ENCODE results near the gene PLAC1. TPM values are rescaled to one million over a fixed set of nuclear protein-coding genes. Genes with fewer than 3 reads are reported as not detected.

Gene PLAC1
- total RNA-seq, 1 experiment from 2014 or later, result 0.34 TPM

GRCh38 chrX:134622056-134622812 lies 36.0 kb downstream of the PLAC1 start:
- H3K9me3 ChIP-seq (ENCODE audit: control insufficient read depth in 1 of 2, insufficient read depth in 1 of 2, low read depth in 1 of 2, low read length in 2 of 2), result no peaks in the 10 kb centered on the region
- no peaks in the 10 kb centered on the region for H3K27me3 ChIP-seq (ENCODE audit: insufficient read depth, low read length)
- ChIA-PET CTCF (no interaction called here), RAD21 (ENCODE audit: low non-redundant PET in 1 of 2, low total read pairs in 2 of 2, uncharacterized antibody in 2 of 2, unreplicated experiment in 2 of 2) (no interaction called here), POLR2A (no interaction called here)
- H4K20me1 ChIP-seq (ENCODE audit: insufficient read depth), result no peaks in the 10 kb centered on the region
- peak overlapping the region; percentile 68 for H3K4me2 ChIP-seq (ENCODE audit: low read length)
- peak; percentile 76 for ATAC-seq
- no peak overlapping the region for H2AFZ ChIP-seq (ENCODE audit: low read depth, low read length, poor library complexity, severe bottlenecking)
- no peaks in the 10 kb centered on the region for H3K79me2 ChIP-seq (ENCODE audit: insufficient read depth, low read length)
- TF ChIP-seq CEBPB (IDR thresholded peaks at IDR 0.05; ENCODE audit: low read depth) (peak; percentile 34; the same call in 1 of the 2 replicates), SP1 (IDR thresholded peaks at IDR 0.05; ENCODE audit: low read depth) (peak; percentile 66), JUND (IDR thresholded peaks at IDR 0.05) (peak; percentile 78), CBX3 (IDR thresholded peaks at IDR 0.05; ENCODE audit: low read depth) (no peak; the same call in 1 of the 2 replicates), FOSL1 (IDR thresholded peaks at IDR 0.05; ENCODE audit: low read depth) (peak; percentile 88)
- TF ChIP-seq, protein P1, sequence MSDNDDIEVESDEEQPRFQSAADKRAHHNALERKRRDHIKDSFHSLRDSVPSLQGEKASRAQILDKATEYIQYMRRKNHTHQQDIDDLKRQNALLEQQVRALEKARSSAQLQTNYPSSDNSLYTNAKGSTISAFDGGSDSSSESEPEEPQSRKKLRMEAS (IDR thresholded peaks at IDR 0.05), result no peak
- H3K9me2 ChIP-seq (ENCODE audit: insufficient read depth), result no peaks in the 10 kb centered on the region
- 0 out of 4 replicates have a peak overlapping the region, but pooled peaks of 1 of the 2 experiments have one; percentile 23 for H3K4me3 ChIP-seq (replicated peaks in 1 of 2; ENCODE audit: low read depth in 1 of 2, low read length in 2 of 2)
- no peak overlapping the region for H3K9ac ChIP-seq (ENCODE audit: low read length)
- DNase-seq (ENCODE audit: low read depth, low spot score), result peak; percentile 23
- H3K36me3 ChIP-seq (ENCODE audit: control insufficient read depth in 1 of 2, insufficient read depth in 2 of 2, low read length in 2 of 2), result no peaks in the 10 kb centered on the region
- no TSS peak for BruUV-seq (replicated peaks)
- H3K27ac ChIP-seq (ENCODE audit: low read depth, low read length), result no peak overlapping the region
- peaks cover 9 to 26% of the 10 kb centered on the region in 2 experiments for H3K4me1 ChIP-seq (ENCODE audit: control insufficient read depth in 1 of 2, insufficient read depth in 2 of 2, low read length in 2 of 2)
- intact Hi-C loops (cut with micrococcal nuclease), result no loop called here

GRCh38 chrX:134619838-134620237 lies 38.4 kb downstream of the PLAC1 start:
- CTCF ChIA-PET, result no interaction called here
- Histone ChIP-seq H3K9me3 (ENCODE audit: control insufficient read depth in 1 of 2, insufficient read depth in 1 of 2, low read depth in 1 of 2, low read length in 2 of 2) (no peaks in the 10 kb centered on the region), H3K27me3 (ENCODE audit: insufficient read depth, low read length) (no peaks in the 10 kb centered on the region), H3K4me2 (ENCODE audit: low read length) (peak overlapping the region; percentile 9; the same call in 1 of the 2 replicates), H3K4me1 (ENCODE audit: control insufficient read depth in 1 of 2, insufficient read depth in 2 of 2, low read length in 2 of 2) (peaks cover 9 to 26% of the 10 kb centered on the region in 2 experiments), H3K79me2 (ENCODE audit: insufficient read depth, low read length) (no peaks in the 10 kb centered on the region), H3K4me3 (replicated peaks in 1 of 2; ENCODE audit: low read depth in 1 of 2, low read length in 2 of 2) (no peak overlapping the region), H3K9ac (ENCODE audit: low read length) (no peak overlapping the region), H3K27ac (ENCODE audit: low read depth, low read length) (no peak overlapping the region), H2AFZ (ENCODE audit: low read depth, low read length, poor library complexity, severe bottlenecking) (no peak overlapping the region), H3K9me2 (ENCODE audit: insufficient read depth) (no peaks in the 10 kb centered on the region), H4K20me1 (ENCODE audit: insufficient read depth) (no peaks in the 10 kb centered on the region), H3K36me3 (ENCODE audit: control insufficient read depth in 1 of 2, insufficient read depth in 2 of 2, low read length in 2 of 2) (no peaks in the 10 kb centered on the region)
- no peak for ATAC-seq
- intact Hi-C loops (cut with micrococcal nuclease), result no loop called here
- no peak for DNase-seq (ENCODE audit: low read depth, low spot score)
- POLR2A ChIA-PET, result no interaction called here
- BruUV-seq (replicated peaks), result no TSS peak
- RAD21 ChIA-PET (ENCODE audit: low non-redundant PET in 1 of 2, low total read pairs in 2 of 2, uncharacterized antibody in 2 of 2, unreplicated experiment in 2 of 2), result no interaction called here
- TF ChIP-seq YY1 (IDR thresholded peaks at IDR 0.05; ENCODE audit: extremely low read depth, insufficient replicate concordance, low read depth, low read length) (no peak), SP1 (IDR thresholded peaks at IDR 0.05; ENCODE audit: low read depth) (no peak), EZH2phosphoT487 (IDR thresholded peaks at IDR 0.05; ENCODE audit: borderline replicate concordance) (no peak), CEBPB (IDR thresholded peaks at IDR 0.05; ENCODE audit: low read depth) (no peak), ZNF274 (IDR thresholded peaks at IDR 0.05; ENCODE audit: low read depth, low read length) (no peak), POLR2A (IDR thresholded peaks at IDR 0.05; ENCODE audit: borderline replicate concordance, extremely low read depth, insufficient read depth, insufficient read length) (no peak), TCF7L2 (IDR thresholded peaks at IDR 0.05; ENCODE audit: borderline replicate concordance, extremely low read depth, insufficient read depth, insufficient read length) (no peak), POLR2AphosphoS5 (IDR thresholded peaks at IDR 0.05; ENCODE audit: low read depth, low read length) (no peak), ELF1 (IDR thresholded peaks at IDR 0.05; ENCODE audit: borderline replicate concordance, low read depth) (no peak), JUND (IDR thresholded peaks at IDR 0.05) (no peak), EGR1 (IDR thresholded peaks at IDR 0.05; ENCODE audit: low read depth) (no peak)
- TF ChIP-seq, protein P2, sequence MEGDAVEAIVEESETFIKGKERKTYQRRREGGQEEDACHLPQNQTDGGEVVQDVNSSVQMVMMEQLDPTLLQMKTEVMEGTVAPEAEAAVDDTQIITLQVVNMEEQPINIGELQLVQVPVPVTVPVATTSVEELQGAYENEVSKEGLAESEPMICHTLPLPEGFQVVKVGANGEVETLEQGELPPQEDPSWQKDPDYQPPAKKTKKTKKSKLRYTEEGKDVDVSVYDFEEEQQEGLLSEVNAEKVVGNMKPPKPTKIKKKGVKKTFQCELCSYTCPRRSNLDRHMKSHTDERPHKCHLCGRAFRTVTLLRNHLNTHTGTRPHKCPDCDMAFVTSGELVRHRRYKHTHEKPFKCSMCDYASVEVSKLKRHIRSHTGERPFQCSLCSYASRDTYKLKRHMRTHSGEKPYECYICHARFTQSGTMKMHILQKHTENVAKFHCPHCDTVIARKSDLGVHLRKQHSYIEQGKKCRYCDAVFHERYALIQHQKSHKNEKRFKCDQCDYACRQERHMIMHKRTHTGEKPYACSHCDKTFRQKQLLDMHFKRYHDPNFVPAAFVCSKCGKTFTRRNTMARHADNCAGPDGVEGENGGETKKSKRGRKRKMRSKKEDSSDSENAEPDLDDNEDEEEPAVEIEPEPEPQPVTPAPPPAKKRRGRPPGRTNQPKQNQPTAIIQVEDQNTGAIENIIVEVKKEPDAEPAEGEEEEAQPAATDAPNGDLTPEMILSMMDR (IDR thresholded peaks at IDR 0.05 in 2 of 3, conservative IDR thresholded peaks at IDR 0.05 in 1 of 3; ENCODE audit: borderline replicate concordance in 1 of 3, insufficient read depth in 1 of 3, low read depth in 2 of 3, low read length in 2 of 3), result no peak
- TF ChIP-seq, protein P1 (IDR thresholded peaks at IDR 0.05), result no peak
